ENCODE results near the gene TBC1D10B. TPM values are rescaled to one million over a fixed set of nuclear protein-coding genes. Genes with fewer than 3 reads are reported as not detected.
"Not testable (repeated sequence)": the region's sequence is repeated elsewhere in the genome, so short reads cannot be mapped to it uniquely, and the experiment has no call there.

Gene TBC1D10B
- total RNA-seq, 2 donors from 2014 or later: 23.4 to 30.5 TPM

DNA sequence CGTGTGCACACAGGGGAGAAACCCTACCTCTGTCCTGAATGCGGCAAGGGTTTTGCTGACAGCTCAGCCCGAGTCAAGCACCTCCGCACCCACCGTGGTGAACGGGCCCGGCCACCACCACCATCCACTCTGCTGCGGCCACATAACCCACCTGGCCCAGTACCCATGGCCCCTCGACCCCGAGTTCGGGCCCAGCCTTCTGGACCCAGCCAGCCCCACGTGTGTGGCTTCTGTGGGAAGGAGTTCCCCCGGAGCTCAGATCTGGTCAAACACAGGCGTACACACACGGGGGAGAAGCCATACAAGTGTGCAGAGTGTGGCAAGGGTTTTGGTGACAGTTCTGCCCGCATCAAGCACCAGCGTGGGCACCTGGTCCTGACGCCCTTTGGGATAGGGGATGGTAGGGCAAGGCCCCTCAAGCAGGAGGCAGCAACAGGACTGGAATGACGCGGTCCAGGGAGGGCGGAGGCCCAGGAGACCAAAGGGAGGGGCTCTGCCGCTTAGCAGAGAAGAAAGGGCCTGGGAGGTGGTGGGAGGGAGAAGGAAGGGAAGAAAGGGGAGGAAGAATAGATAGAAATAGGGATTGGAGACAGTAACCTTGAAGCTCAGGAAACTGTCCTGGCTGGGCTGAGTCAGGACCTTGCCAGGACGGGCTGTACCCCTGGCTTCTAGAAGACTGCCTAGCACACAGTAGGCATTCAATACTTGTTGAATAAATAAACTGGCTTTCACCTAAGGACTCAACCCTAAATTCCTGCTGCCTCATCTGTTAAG is 28.6 kb upstream of the TBC1D10B start:
- DNase-seq (no peak), ATAC-seq (no peak)
- intact Hi-C loops (cut with DNase I): no loop called here

GRCh38 chr16:30397776-30398660 is 27.7 kb upstream of the TBC1D10B start:
- no peak for ATAC-seq
- intact Hi-C loops (cut with DNase I): no loop called here
- no peak for DNase-seq

DNA sequence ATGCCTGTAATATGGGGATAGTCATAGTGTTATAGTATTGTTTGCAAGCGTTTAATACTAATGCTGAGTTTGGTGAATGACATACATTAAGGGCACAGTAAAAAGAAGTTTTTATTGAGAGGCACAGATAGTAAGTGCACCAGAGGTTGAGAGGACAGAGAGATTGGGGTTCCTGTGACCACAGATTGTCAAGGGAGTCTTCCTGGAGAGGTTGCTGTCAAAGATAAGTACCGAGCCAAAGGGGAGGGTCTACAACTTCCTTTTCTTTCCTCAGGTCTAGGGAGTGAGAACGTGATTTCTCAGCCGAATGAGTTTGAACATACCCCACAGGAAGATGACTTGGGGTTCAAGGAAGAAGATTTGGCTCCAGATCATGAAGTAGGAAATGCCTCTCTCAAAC is 26.8 kb upstream of the TBC1D10B start:
- no peak for ATAC-seq
- intact Hi-C loops (cut with DNase I): no loop called here
- no peak for DNase-seq

DNA sequence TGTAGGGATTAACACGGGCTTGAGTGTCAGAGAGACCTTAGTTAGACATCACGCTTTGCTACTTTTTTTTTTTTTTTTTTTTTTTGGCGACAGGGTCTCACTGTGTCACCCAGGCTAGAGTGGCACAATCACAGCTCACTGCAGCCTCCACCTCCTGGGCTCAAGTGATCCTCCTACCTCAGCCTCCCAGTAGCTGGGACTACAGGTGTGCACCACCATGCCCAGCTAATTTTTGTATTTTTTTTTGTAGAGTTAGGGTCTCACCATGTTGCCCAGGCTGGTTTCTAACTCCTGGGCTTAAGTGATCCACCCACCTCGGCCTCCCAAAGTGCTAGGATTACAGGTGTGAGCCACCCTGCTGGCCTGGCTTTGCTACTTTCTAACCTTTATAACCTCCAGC is 26.3 kb upstream of the TBC1D10B start:
- DNase-seq; intact Hi-C loops (cut with DNase I); ATAC-seq: not testable (repeated sequence)

DNA sequence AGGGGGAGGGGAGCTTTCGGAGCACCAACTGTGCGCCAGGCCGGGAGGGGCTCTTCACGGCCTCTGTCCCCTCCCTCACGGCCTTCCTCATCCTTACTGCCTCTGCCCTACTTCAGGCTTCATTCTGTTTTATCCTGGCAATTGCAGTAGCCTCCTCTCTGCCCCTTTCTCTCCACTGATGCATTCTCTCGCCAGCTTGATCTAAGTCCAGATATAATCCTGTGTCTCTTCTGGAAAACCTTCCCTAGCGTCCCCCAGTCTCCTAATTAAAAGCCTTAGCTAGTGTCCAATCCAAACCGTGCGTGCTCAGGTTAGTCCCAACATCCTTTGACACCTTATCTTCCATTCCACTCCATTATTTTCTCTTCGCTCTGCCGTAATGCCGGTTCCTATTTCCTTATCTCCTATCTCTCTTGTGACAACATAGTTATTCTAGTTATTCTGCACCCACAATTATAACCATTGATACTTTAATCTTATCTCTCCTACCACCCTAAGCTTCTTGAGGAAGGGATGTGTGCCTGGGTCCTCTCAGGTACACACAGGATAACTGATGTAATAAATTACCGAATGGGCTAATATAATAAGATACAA is 25.8 kb upstream of the TBC1D10B start:
- ATAC-seq (no peak), DNase-seq (no peak)
- intact Hi-C loops (cut with DNase I): no loop called here

GRCh38 chr16:30395155-30395991 is 25.1 kb upstream of the TBC1D10B start, which contains the start of gene ZNF48:
Gene ZNF48 (plus strand): TSS chr16:30395420. CDS start chr16:30395795, 375 bp downstream.
- peak; percentile 93 for DNase-seq
- peak; percentile 97 for ATAC-seq
- intact Hi-C loops (cut with DNase I): no loop called here

DNA sequence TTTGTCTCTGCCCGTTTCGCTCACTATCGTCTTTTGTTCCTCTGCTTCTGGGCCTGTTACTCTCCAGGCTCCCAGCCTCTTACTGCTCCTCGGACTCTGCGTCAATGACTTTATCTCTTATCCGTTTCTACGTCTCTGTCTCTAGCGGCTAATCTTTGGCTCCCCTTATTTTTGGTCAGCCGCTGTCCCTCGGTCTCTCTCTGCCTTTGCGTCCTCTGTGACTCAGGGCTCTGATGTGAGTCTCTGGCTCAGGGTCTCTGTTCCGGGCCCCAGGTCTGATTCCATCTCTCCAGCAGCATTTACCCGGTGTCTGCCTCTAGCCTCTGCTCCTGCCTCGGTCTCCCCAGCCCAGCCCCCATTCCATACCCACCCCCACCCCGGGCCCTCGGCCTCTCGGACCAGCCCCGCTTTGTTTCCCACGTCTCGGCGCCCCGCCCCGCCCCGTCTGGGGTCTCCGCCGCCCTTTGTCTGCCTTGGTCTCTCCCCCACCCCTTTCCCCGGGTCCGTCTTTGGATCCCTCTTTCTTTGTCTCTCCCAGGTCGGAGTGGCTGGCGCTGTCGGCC is 24.4 kb upstream of the TBC1D10B start:
- peak; percentile 52 for DNase-seq
- intact Hi-C loops (cut with DNase I): no loop called here
- ATAC-seq: peak; percentile 25 to 62

DNA sequence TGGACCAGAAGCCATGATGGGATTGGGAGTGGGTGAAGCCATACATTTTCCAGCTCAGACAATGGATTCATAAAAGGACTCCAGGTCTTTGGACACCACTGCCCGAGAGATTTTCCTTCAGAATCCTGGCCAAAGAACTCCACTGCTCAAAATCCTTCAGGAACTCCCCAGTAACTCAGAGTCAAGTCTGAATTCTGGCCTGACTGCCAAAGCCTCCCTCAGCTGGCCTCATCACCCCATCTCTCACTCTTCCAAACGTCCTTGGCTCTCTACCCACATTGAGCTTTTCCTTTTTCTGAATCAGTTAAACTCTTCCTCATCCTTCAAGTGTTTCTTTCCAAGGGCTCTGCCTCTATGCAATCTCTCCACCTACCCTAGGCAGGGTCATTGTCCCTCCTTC is 13.2 kb upstream of the TBC1D10B start:
- DNase-seq (no peak), ATAC-seq (no peak)
- intact Hi-C loops (cut with DNase I): no loop called here

DNA sequence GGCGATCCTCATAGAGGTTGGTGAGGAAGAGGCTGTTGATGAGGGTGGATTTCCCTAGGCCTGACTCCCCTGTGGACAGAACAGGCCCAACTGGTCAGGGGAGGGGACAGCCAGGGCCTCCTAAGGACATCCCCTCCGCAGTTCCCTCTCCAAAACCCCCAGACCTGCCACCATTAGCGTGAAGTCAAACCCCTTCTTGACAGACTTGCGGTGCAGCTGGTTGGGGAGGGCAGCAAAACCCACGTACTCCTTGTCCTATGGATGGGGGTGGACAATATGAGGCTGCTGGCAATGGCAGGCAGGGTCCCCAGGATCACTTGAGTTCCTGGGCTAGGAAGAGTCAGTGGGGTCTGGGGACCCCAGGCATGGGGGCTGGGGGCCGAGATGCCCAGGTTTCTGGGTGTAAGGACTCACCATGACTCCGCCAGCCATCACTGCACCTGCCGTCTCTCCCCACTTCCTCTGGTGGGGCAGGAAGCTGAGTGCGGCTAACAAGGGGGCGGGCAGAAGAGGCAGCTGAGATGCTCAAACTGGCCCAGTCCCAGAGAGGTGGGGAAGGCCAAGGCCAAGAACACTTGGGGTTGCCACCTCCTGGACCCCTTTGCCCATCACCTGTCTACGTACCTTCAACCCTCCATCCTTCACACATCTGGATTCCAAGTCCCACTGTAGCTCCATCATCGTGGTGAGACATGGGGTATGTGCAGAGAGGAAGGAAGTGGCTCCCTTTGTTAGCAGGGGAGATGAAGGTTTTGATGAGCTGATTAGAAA is 12.0 kb upstream of the TBC1D10B start, which contains the start of gene SEPTIN1:
TSS of gene SEPTIN1 (minus strand) at position 451 of the 771 bp plus-strand sequence. CDS start at position 432, 19 bp downstream.
- DNase-seq: no peak
- no peak for ATAC-seq
- intact Hi-C loops (cut with DNase I): no loop called here

DNA sequence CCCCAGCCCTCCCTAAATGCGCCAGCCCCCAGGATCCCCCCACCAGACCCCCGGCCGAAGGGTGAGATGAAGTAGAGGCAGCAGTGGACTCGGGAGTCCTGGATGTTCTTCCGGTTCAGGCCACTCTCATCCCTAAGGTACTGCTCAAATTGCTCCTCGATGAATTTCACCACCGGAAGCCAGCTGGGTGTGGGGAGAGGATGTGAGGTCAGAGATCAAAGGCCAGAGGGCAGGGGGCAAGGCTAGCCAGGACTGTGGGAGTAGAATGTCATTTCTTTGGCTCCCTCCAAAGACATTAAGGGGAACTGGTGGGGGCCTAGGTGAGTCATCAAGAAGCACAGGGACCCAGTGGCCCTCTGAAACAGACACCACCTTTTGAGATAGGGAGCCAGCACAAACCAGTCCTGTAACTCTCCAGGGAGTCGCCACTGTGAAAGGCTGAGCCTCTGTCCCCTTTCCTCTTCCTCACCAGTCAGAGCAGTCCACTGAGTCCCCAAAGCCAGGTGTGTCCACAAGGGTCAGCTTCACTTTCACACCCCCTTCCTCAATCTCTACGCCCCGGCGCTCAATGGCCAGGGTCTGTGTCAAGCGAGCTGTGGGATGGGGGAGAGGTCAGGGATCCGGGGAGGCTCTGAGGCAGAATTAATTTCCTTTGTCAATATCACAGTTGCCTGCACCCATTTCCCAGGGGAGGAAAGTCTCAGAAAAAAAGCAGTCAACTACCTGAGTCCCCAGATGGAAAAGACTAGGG is 11.2 kb upstream of the TBC1D10B start:
- ATAC-seq (no peak), DNase-seq (no peak)
- intact Hi-C loops (cut with DNase I): no loop called here

DNA sequence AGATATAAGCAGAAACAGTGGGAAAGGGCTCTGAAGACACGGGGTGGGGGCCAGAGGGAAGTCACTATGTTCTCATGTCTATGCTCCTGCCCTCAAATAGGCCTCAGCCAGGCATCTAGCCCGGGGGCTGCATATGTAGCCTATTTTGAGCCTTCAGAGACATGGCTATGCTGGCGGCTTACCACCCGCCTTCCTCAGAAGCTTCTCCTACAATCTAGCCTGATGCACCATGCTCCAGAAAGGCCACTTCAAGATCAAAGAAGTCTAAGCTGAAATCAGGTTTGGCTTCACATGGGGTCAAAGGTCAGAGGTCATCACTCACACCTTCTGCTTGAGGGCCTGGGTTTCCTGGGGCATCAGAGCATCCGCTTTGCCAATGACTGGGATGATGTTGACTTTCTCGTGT is 10.5 kb upstream of the TBC1D10B start:
- DNase-seq (no peak), ATAC-seq (no peak)
- intact Hi-C loops (cut with DNase I): no loop called here

DNA sequence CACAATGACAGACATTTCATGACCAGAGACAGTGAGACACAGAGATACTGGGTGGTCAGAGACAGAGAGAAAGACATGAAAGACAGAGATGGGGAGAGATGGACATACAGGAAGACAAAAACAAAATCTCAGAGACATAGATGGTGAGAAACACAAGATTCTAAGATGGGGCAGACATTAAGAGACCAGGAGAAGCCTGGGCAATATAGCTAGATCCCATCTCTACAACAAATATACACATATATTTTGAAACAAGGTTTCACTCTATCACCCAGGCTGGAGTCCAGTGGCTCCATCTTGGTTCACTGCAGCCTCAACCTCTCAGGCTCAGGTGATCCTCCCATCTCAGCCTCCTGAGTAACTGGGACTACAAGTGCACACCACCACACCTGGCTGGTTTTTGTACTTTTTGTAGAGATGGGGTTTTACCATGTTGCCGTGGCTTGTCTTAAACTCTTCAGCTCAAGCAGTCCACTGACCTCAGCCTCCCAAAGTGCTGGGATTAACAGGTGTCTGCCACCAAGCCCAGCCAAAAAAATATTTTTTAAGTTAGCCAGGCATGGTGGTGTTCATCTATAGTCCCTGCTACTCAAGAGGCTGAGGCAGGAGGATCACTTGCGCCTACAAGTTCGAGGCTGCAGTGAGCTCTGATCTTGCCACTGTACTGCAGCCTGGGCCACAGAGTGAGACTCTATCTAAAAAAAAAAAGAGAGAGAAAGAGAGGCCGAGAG is 9.9 kb upstream of the TBC1D10B start:
- ATAC-seq (no peak), DNase-seq (no peak)
- intact Hi-C loops (cut with DNase I): no loop called here

DNA sequence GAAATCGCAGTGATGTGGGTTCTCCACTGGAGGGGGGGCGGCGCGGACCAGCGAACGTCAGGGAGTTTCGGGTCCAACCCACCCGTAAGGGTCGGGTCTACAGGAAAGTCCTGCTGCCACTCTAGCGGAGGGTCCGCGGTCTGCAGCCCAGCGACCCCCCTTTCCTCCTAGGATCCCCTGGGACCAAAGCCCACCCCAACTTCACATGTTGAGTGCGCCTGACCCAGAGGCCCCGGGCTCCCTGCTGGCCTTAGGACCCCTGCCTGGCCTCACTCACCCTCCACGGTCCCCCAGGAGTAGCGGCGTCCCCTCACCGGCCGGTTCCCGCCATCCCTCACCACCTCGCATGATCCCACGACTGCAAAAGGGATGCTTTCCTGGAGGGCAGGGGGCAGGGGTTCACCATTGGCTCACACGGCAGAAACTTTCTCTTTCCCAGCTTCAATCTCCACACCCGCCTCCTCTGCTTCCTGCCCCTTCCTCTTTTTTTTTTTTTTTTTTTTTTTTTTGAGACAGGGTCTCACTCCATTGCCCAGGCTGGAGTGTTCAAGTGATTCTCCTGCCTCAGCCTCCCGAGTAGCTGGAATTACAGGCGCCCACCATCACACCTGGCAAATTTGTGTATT is 9.0 kb upstream of the TBC1D10B start:
- no peak for DNase-seq
- intact Hi-C loops (cut with DNase I): no loop called here

GRCh38 chr16:30378236-30379157 is 8.2 kb upstream of the TBC1D10B start:
- ATAC-seq (peak; percentile 97), DNase-seq (peak; percentile 99)
- intact Hi-C loops (cut with DNase I): no loop called here

More for the DNA sequence above, 9.0 kb upstream of the TBC1D10B start:
- no peak for ATAC-seq

- ATAC-seq (peak; percentile 77 to 78), DNase-seq (peak; percentile 97)
- intact Hi-C loops (cut with DNase I): no loop called here
Measured at GRCh38 chr16:30377812-30378235, 7.5 kb upstream of the TBC1D10B start.

All from left cardiac atrium (tissue), 4 donors.